ENCODE results near the gene PDE4D.

Gene PDE4D

GRCh38 chr5:59525957-59526356 is 367.6 kb downstream of the PDE4D start:
- DNase-seq = no peak

- DNase-seq = no peak
Measured at GRCh38 chr5:59525311-59525710, 368.2 kb downstream of the PDE4D start.

- no peak for DNase-seq
Measured at GRCh38 chr5:59522201-59522831, 371.2 kb downstream of the PDE4D start.

- DNase-seq = no peak
Measured at GRCh38 chr5:59521476-59521875, 372.1 kb downstream of the PDE4D start.

GRCh38 chr5:59519338-59519737 is 374.2 kb downstream of the PDE4D start:
- DNase-seq = no peak

GRCh38 chr5:59517926-59518585 is 375.5 kb downstream of the PDE4D start:
- DNase-seq = no peak

- DNase-seq = no peak
Measured at GRCh38 chr5:59516161-59516560, 377.4 kb downstream of the PDE4D start.

GRCh38 chr5:59506285-59506877 is 387.1 kb downstream of the PDE4D start:
- DNase-seq = no peak

GRCh38 chr5:59504043-59504442 is 389.5 kb downstream of the PDE4D start:
- no peak for DNase-seq

GRCh38 chr5:59503220-59503619 is 390.3 kb downstream of the PDE4D start:
- DNase-seq = no peak

GRCh38 chr5:59501316-59501715 is 392.2 kb downstream of the PDE4D start:
- no peak for DNase-seq

- no peak for DNase-seq
Measured at GRCh38 chr5:59500014-59500413, 393.5 kb downstream of the PDE4D start.

- no peak for DNase-seq
Measured at GRCh38 chr5:59497207-59497606, 396.3 kb downstream of the PDE4D start.

GRCh38 chr5:59496524-59497134 is 396.9 kb downstream of the PDE4D start:
- DNase-seq = no peak

GRCh38 chr5:59491945-59492344 is 401.6 kb downstream of the PDE4D start:
- no peak for DNase-seq

- DNase-seq = no peak
Measured at GRCh38 chr5:59489551-59489950, 404.0 kb downstream of the PDE4D start.

GRCh38 chr5:59487772-59488729 is 405.5 kb downstream of the PDE4D start:
- peak in 1 of 58 donors; percentile 17 for DNase-seq

GRCh38 chr5:59487068-59487686 is 406.3 kb downstream of the PDE4D start:
- no peak for DNase-seq

- DNase-seq = no peak
Measured at GRCh38 chr5:59486508-59486907, 407.0 kb downstream of the PDE4D start.

GRCh38 chr5:59485629-59486439 is 407.7 kb downstream of the PDE4D start:
- no peak for DNase-seq

All from anterior cingulate cortex (tissue), 58 donors.